Measurements from ENCODE around the gene BMP3. TPM values are rescaled to one million over a fixed set of nuclear protein-coding genes. Genes with fewer than 3 reads are reported as not detected.
"Not testable (repeated sequence)": the region's sequence is repeated elsewhere in the genome, so short reads cannot be mapped to it uniquely, and the experiment has no call there.

The BMP3 gene
- total RNA-seq (2014; rRNA removed; shearing (Covaris generic); ENCODE audit: low replicate concordance) = not detected in 2 replicates

- peak; percentile 32 for DNase-seq (ENCODE audit: low read depth)
- in situ Hi-C loops (cut with HindIII; ENCODE audit: low pct_unique_long_range_greater_than_20kb, low sequenced_read_pairs) = no loop called here
Observed at GRCh38 chr4:81030061-81030980, at the start of gene BMP3. BMP3 (plus strand) TSS chr4:81030708; CDS start chr4:81031285, 577 bp downstream.

GRCh38 chr4:80986011-80986410 lies 44.5 kb upstream of the BMP3 start:
- in situ Hi-C loops (cut with HindIII; ENCODE audit: low pct_unique_long_range_greater_than_20kb, low sequenced_read_pairs) = no loop called here

GRCh38 chr4:80989921-80990544 lies 40.5 kb upstream of the BMP3 start:
- peak; percentile 44 for DNase-seq (ENCODE audit: low read depth)
- in situ Hi-C loops (cut with HindIII; ENCODE audit: low pct_unique_long_range_greater_than_20kb, low sequenced_read_pairs) = no loop called here

More at GRCh38 chr4:80986011-80986410, 44.5 kb upstream of the BMP3 start:
- DNase-seq (ENCODE audit: low read depth) = no peak

GRCh38 chr4:80990851-80991250 lies 39.7 kb upstream of the BMP3 start:
- in situ Hi-C loops (cut with HindIII; ENCODE audit: low pct_unique_long_range_greater_than_20kb, low sequenced_read_pairs) = no loop called here
- DNase-seq (ENCODE audit: low read depth) = no peak

GRCh38 chr4:80999943-81000342 lies 30.6 kb upstream of the BMP3 start:
- no peak for DNase-seq (ENCODE audit: low read depth)
- in situ Hi-C loops (cut with HindIII; ENCODE audit: low pct_unique_long_range_greater_than_20kb, low sequenced_read_pairs) = no loop called here

GRCh38 chr4:81003597-81004111 lies 26.9 kb upstream of the BMP3 start:
- DNase-seq (ENCODE audit: low read depth) = no peak
- in situ Hi-C loops (cut with HindIII; ENCODE audit: low pct_unique_long_range_greater_than_20kb, low sequenced_read_pairs) = no loop called here

GRCh38 chr4:81007417-81007816 lies 23.1 kb upstream of the BMP3 start:
- in situ Hi-C loops (cut with HindIII; ENCODE audit: low pct_unique_long_range_greater_than_20kb, low sequenced_read_pairs) = no loop called here
- no peak for DNase-seq (ENCODE audit: low read depth)

- DNase-seq (ENCODE audit: low read depth); in situ Hi-C loops (cut with HindIII; ENCODE audit: low pct_unique_long_range_greater_than_20kb, low sequenced_read_pairs): not testable (repeated sequence)
Observed at GRCh38 chr4:81016566-81016965, 13.9 kb upstream of the BMP3 start.

- DNase-seq (ENCODE audit: low read depth) = no peak
- in situ Hi-C loops (cut with HindIII; ENCODE audit: low pct_unique_long_range_greater_than_20kb, low sequenced_read_pairs) = no loop called here
Observed at GRCh38 chr4:81019006-81019405, 11.5 kb upstream of the BMP3 start.

GRCh38 chr4:81021142-81021944 lies 9.2 kb upstream of the BMP3 start:
- in situ Hi-C loops (cut with HindIII; ENCODE audit: low pct_unique_long_range_greater_than_20kb, low sequenced_read_pairs) = no loop called here
- no peak for DNase-seq (ENCODE audit: low read depth)

- in situ Hi-C loops (cut with HindIII; ENCODE audit: low pct_unique_long_range_greater_than_20kb, low sequenced_read_pairs) = no loop called here
- DNase-seq (ENCODE audit: low read depth) = no peak
Observed at GRCh38 chr4:81021981-81022380, 8.5 kb upstream of the BMP3 start.

- in situ Hi-C loops (cut with HindIII; ENCODE audit: low pct_unique_long_range_greater_than_20kb, low sequenced_read_pairs) = no loop called here
- no peak for DNase-seq (ENCODE audit: low read depth)
Observed at GRCh38 chr4:81023484-81023883, 7.0 kb upstream of the BMP3 start.

GRCh38 chr4:81030981-81031791 lies 678 bp downstream of the BMP3 start:
- in situ Hi-C loops (cut with HindIII; ENCODE audit: low pct_unique_long_range_greater_than_20kb, low sequenced_read_pairs) = no loop called here
- DNase-seq (ENCODE audit: low read depth) = no peak

- no peak for DNase-seq (ENCODE audit: low read depth)
- in situ Hi-C loops (cut with HindIII; ENCODE audit: low pct_unique_long_range_greater_than_20kb, low sequenced_read_pairs) = no loop called here
Observed at GRCh38 chr4:81031796-81032551, 1.5 kb downstream of the BMP3 start.

- no peak for DNase-seq (ENCODE audit: low read depth)
- in situ Hi-C loops (cut with HindIII; ENCODE audit: low pct_unique_long_range_greater_than_20kb, low sequenced_read_pairs) = no loop called here
Observed at GRCh38 chr4:81032771-81033684, 2.5 kb downstream of the BMP3 start.
